SU-DHL-6 (cell line): ENCODE measurements around the gene PLEKHS1.

Source experiments
- H2AFZ ChIP-seq: fragments of 200-600 bp; sonication (generic); 2 replicates; pipeline ENCODE4 v1.6.1; 2014; ENCODE audit warnings: low read depth, mild to moderate bottlenecking, moderate library complexity, mixed read lengths, antibody characterized with exemption, low read length; ENCODE audit not compliant: severe bottlenecking
- H3F3A ChIP-seq: fragments of 200-600 bp; shearing (Covaris generic); 2 replicates; pipeline ENCODE4 v1.6.0; 2016; ENCODE audit warnings: antibody characterized with exemption, mild to moderate bottlenecking; ENCODE audit not compliant: insufficient read depth
- H3K27ac ChIP-seq: fragments of 200-600 bp; sonication (generic); 2 replicates; pipeline ENCODE4 v1.5.1; 2016; ENCODE audit warnings: low read depth, mild to moderate bottlenecking, low read length, moderate library complexity, mixed read lengths
- H3K27me3 ChIP-seq: fragments of 200-600 bp; sonication (generic), shearing (Covaris generic); 2 replicates; pipeline ENCODE4 v1.6.0; 2014; ENCODE audit warnings: mild to moderate bottlenecking, low read length
- H3K36me3 ChIP-seq: fragments of 200-600 bp; sonication (generic); 2 replicates; pipeline ENCODE4 v1.6.1; 2014; ENCODE audit warnings: mild to moderate bottlenecking, low read length, mixed read lengths
- H3K4me2 ChIP-seq: fragments of 300-600, 200-600 bp; shearing (Covaris generic), sonication (generic); 2 replicates; pipeline ENCODE4 v1.6.0; 2014; ENCODE audit warnings: low read length, low read depth, mild to moderate bottlenecking; ENCODE audit not compliant: poor library complexity, severe bottlenecking
- H3K4me3 ChIP-seq: fragments of 200-600 bp; sonication (generic); 2 replicates; pipeline ENCODE4 v1.5.1; 2014; ENCODE audit warnings: antibody characterized with exemption, low read length, mild to moderate bottlenecking, mixed read lengths; ENCODE audit not compliant: insufficient read depth, poor library complexity, severe bottlenecking
- H3K79me2 ChIP-seq: fragments of 200-600 bp; sonication (generic); 2 replicates; pipeline ENCODE4 v1.6.1; 2014; ENCODE audit warnings: mild to moderate bottlenecking, low read length, moderate library complexity; ENCODE audit not compliant: insufficient read depth
- H3K9ac ChIP-seq: fragments of 200-600 bp; sonication (generic); 2 replicates; pipeline ENCODE4 v1.7.0; 2014; ENCODE audit warnings: mild to moderate bottlenecking, low read length
- H3K9me2 ChIP-seq: fragments of 200-600 bp; sonication (generic); replicated peaks from 2 replicates; pipeline ENCODE4 v1.6.1; 2014; ENCODE audit warnings: low read length; ENCODE audit not compliant: insufficient read depth
- H3K9me3 ChIP-seq: fragments of 200-600 bp; sonication (generic); 2 replicates; pipeline ENCODE4 v1.6.1; 2014; ENCODE audit warnings: low read length, mixed read lengths; ENCODE audit not compliant: insufficient read depth
- H4K20me1 ChIP-seq: fragments of 200-600 bp; sonication (generic); 2 replicates; pipeline ENCODE4 v1.6.1; 2014; ENCODE audit warnings: low read depth, mild to moderate bottlenecking, antibody characterized with exemption, low read length, moderate library complexity, mixed read lengths
- EZH2phosphoT487 ChIP-seq: fragments of 200-600 bp; sonication (generic), shearing (Covaris generic); conservative IDR thresholded peaks from 2 replicates; pipeline ENCODE4 v1.6.1; 2018; ENCODE audit warnings: mild to moderate bottlenecking, antibody characterized with exemption, low read length, moderate library complexity, mixed read lengths
- TF ChIP-seq, protein P1 (sequence below): fragments of 200-600 bp; sonication (generic); IDR thresholded peaks from one replicate; pipeline ENCODE4 v1.5.1; 2017; ENCODE audit warnings: antibody characterized with exemption, mild to moderate bottlenecking, low read length, moderate library complexity; ENCODE audit not compliant: insufficient read depth, poor library complexity, severe bottlenecking

The PLEKHS1 gene

DNA sequence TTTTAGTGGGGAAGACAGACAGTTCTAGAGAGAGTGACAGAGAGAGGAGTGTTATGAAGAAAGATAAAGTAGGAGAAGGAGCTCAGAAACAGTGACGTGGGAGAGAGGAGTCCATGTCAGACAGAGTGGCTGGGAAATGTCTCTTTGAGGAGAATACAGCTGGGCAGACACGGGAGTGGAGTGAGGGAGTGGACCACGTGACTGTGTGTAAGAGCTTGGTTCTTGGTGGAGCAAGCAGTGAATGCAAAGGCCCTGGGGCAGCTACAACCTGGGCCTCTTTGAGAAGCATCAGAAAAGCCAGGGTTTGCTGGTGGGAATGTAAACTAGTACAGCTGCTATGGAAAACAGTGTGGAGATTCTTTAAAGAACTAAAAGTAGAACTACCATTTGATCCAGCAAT, 11.9 kb upstream of the PLEKHS1 start:
- Histone ChIP-seq H3K9me3 (no peaks in the 10 kb centered on the region), H3K9me2 (no peaks in the 10 kb centered on the region), H3K4me3 (no peak overlapping the region), H3F3A (no peaks in the 10 kb centered on the region), H3K27me3 (no peaks in the 10 kb centered on the region), H3K36me3 (no peaks in the 10 kb centered on the region), H3K27ac (no peak overlapping the region), H3K9ac (no peak overlapping the region), H2AFZ (no peak overlapping the region), H4K20me1 (no peaks in the 10 kb centered on the region), H3K79me2 (no peaks in the 10 kb centered on the region), H3K4me2 (no peak overlapping the region)
- TF ChIP-seq EZH2phosphoT487, result no peak
- TF ChIP-seq, protein P1, sequence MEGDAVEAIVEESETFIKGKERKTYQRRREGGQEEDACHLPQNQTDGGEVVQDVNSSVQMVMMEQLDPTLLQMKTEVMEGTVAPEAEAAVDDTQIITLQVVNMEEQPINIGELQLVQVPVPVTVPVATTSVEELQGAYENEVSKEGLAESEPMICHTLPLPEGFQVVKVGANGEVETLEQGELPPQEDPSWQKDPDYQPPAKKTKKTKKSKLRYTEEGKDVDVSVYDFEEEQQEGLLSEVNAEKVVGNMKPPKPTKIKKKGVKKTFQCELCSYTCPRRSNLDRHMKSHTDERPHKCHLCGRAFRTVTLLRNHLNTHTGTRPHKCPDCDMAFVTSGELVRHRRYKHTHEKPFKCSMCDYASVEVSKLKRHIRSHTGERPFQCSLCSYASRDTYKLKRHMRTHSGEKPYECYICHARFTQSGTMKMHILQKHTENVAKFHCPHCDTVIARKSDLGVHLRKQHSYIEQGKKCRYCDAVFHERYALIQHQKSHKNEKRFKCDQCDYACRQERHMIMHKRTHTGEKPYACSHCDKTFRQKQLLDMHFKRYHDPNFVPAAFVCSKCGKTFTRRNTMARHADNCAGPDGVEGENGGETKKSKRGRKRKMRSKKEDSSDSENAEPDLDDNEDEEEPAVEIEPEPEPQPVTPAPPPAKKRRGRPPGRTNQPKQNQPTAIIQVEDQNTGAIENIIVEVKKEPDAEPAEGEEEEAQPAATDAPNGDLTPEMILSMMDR, result no peak

DNA sequence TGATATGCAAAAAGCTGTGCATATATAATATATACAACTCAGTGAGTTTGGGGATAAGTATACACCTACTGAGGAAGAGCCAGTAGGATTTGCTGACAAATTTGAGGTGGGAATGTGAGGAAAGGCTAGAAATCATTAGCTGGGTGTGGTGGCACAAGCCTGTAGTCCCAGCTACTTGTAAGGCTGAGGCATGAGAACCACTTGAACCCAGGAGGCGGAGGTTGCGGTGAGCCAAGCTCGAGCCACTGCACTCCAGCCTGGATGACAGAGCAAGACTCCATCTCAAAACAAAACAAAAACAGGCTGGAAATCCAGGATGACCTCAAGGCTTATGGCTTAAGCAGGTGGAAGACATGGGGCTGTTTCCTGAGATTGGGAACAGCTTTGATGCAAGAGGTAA, 10.6 kb upstream of the PLEKHS1 start:
- Histone ChIP-seq H3F3A (no peaks in the 10 kb centered on the region), H3K4me3 (no peak overlapping the region), H3K9me3 (no peaks in the 10 kb centered on the region), H3K79me2 (no peaks in the 10 kb centered on the region), H3K9ac (no peak overlapping the region), H3K27me3 (no peaks in the 10 kb centered on the region), H3K9me2 (no peaks in the 10 kb centered on the region), H3K4me2 (no peak overlapping the region), H4K20me1 (no peaks in the 10 kb centered on the region), H3K27ac (no peak overlapping the region), H2AFZ (no peak overlapping the region), H3K36me3 (no peaks in the 10 kb centered on the region)
- TF ChIP-seq, protein P1, result no peak
- TF ChIP-seq EZH2phosphoT487, result no peak

DNA sequence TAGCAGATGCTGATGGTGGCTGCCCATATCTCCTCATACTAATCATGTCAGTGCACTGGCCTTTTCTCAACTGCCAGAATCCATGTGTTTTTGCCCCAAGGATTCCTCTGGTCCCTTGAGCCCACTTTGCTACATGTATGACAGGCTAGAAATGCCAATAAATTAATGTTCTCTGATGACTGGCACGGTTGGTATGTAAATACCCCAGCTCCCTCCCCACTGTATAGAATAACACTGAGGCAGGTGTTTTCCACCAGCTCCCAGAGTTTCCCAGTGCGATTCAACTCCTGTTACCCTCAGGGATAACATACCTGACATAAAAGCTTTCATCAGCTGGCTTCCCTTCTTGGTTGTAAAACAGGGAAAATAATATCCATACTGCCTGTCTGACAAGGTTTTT, 9.0 kb upstream of the PLEKHS1 start:
- H3K9me3 ChIP-seq, result no peaks in the 10 kb centered on the region
- H2AFZ ChIP-seq, result no peak overlapping the region
- no peaks in the 10 kb centered on the region for H3K36me3 ChIP-seq
- H3K4me3 ChIP-seq, result no peak overlapping the region
- no peaks in the 10 kb centered on the region for H3F3A ChIP-seq
- TF ChIP-seq, protein P1, result no peak
- TF ChIP-seq EZH2phosphoT487, result no peak
- H3K27me3 ChIP-seq, result no peaks in the 10 kb centered on the region
- H3K4me2 ChIP-seq, result no peak overlapping the region
- H4K20me1 ChIP-seq, result no peaks in the 10 kb centered on the region
- no peaks in the 10 kb centered on the region for H3K9me2 ChIP-seq
- no peaks in the 10 kb centered on the region for H3K79me2 ChIP-seq
- no peak overlapping the region for H3K9ac ChIP-seq
- no peak overlapping the region for H3K27ac ChIP-seq
